Kidney epithelial cell (primary cell): ENCODE data around the gene GAB3. TPM values are rescaled to one million over a fixed set of nuclear protein-coding genes. Genes with fewer than 3 reads are reported as not detected.

Source experiments
- DNase-seq: peaks from one replicate; pipeline ENCODE4 v3.0.0-alpha.2; 2010; ENCODE audit warnings: low read depth
- H3K27me3 ChIP-seq: 2 replicates; pipeline ENCODE4 v1.6.0; 2011; ENCODE audit warnings: low read length; ENCODE audit not compliant: control insufficient read depth, insufficient read depth
- H3K36me3 ChIP-seq: 2 replicates; pipeline ENCODE4 v1.5.1; 2011; ENCODE audit warnings: low read length; ENCODE audit not compliant: control insufficient read depth, insufficient read depth
- H3K4me3 ChIP-seq: 2 replicates; pipeline ENCODE4 v1.5.1; 2011; ENCODE audit warnings: low read depth, mild to moderate bottlenecking, control low read depth, low read length
- CTCF ChIP-seq: IDR thresholded peaks from 2 replicates; pipeline ENCODE4 v1.5.1; 2011; ENCODE audit warnings: mild to moderate bottlenecking, moderate library complexity, low read length, control low read depth, inconsistent platforms; ENCODE audit not compliant: insufficient read depth, poor library complexity, severe bottlenecking
- total RNA-seq: library from RNA; depleted of rRNA; stranded (reverse); fragments of >200 nt; gene quantifications from 2 replicates; pipeline ENCODE4 v1.2.3, GENCODE V29; 2015

GAB3 gene
- total RNA-seq, 1 donor from 2014 or later: 0.42 TPM

GRCh38 chrX:154724993-154725756 lies 25.7 kb downstream of the GAB3 start:
- no peaks in the 10 kb centered on the region for H3K36me3 ChIP-seq
- H3K27me3 ChIP-seq: no peaks in the 10 kb centered on the region
- DNase-seq: no peak
- no peak overlapping the region for H3K4me3 ChIP-seq
- no peak for TF ChIP-seq CTCF

GRCh38 chrX:154721155-154721554 lies 29.7 kb downstream of the GAB3 start:
- no peak for TF ChIP-seq CTCF
- DNase-seq: no peak
- Histone ChIP-seq H3K4me3 (no peak overlapping the region), H3K36me3 (no peaks in the 10 kb centered on the region), H3K27me3 (no peaks in the 10 kb centered on the region)

GRCh38 chrX:154720067-154720466 lies 30.8 kb downstream of the GAB3 start:
- no peak overlapping the region for H3K4me3 ChIP-seq
- no peaks in the 10 kb centered on the region for H3K27me3 ChIP-seq
- no peak for TF ChIP-seq CTCF
- no peaks in the 10 kb centered on the region for H3K36me3 ChIP-seq
- DNase-seq: no peak

GRCh38 chrX:154719132-154719675 lies 31.7 kb downstream of the GAB3 start:
- DNase-seq: no peak
- Histone ChIP-seq H3K27me3 (no peaks in the 10 kb centered on the region), H3K36me3 (no peaks in the 10 kb centered on the region), H3K4me3 (no peak overlapping the region)
- no peak for TF ChIP-seq CTCF

GRCh38 chrX:154718616-154719015 lies 32.3 kb downstream of the GAB3 start:
- TF ChIP-seq CTCF: no peak
- DNase-seq: no peak
- no peak overlapping the region for H3K4me3 ChIP-seq
- H3K27me3 ChIP-seq: no peaks in the 10 kb centered on the region
- no peaks in the 10 kb centered on the region for H3K36me3 ChIP-seq

GRCh38 chrX:154717824-154718223 lies 33.1 kb downstream of the GAB3 start:
- Histone ChIP-seq H3K4me3 (no peak overlapping the region), H3K36me3 (no peaks in the 10 kb centered on the region), H3K27me3 (no peaks in the 10 kb centered on the region)
- DNase-seq: no peak
- TF ChIP-seq CTCF: peak; percentile 24
